Right lung (tissue), 5 donors: ENCODE results near the gene GOLGA1. TPM values are rescaled to one million over a fixed set of nuclear protein-coding genes. Genes with fewer than 3 reads are reported as not detected.
A peak's percentile ranks its signal among the peaks of the same experiment; 100 is the strongest.
"Not testable (repeated sequence)": the region's sequence is repeated elsewhere in the genome, so short reads cannot be mapped to it uniquely, and the experiment has no call there.

ENCODE experiments used
- DNase-seq, 2 donors: peaks; one replicate each; pipeline ENCODE4 v3.0.0-alpha.2; 2013
- polyA plus RNA-seq, 5 donors: library from polyadenylated mRNA; unstranded; fragments of 120-200 nt; gene quantifications; one replicate each; pipeline versions ENCODE4 v1.2.1 to v1.2.3, GENCODE V29; 2013; ENCODE audit warnings: inconsistent platforms in 1 of 5, low replicate concordance in 1 of 5; ENCODE audit not compliant: insufficient read length in 5 of 5, insufficient read depth in 1 of 5

Gene GOLGA1
- polyA plus RNA-seq, 5 donors: 14.1 to 18.9 (median 16.0) TPM

- DNase-seq: no peak
Observed at GRCh38 chr9:124860582-124861341, 80.1 kb downstream of the GOLGA1 start.

- no peak for DNase-seq
Observed at GRCh38 chr9:124859803-124860581, 80.9 kb downstream of the GOLGA1 start.

GRCh38 chr9:124858330-124859046 lies 82.4 kb downstream of the GOLGA1 start:
- no peak for DNase-seq

GRCh38 chr9:124857533-124858162 lies 83.2 kb downstream of the GOLGA1 start:
- DNase-seq: no peak

GRCh38 chr9:124855944-124856765 lies 84.7 kb downstream of the GOLGA1 start:
- DNase-seq: no peak

- DNase-seq: no peak
Observed at GRCh38 chr9:124855566-124855943, 85.3 kb downstream of the GOLGA1 start.

- DNase-seq: no peak
Observed at GRCh38 chr9:124854822-124855221, 86.1 kb downstream of the GOLGA1 start.

GRCh38 chr9:124854161-124854560 lies 86.7 kb downstream of the GOLGA1 start:
- DNase-seq: no peak

GRCh38 chr9:124853605-124854143 lies 87.2 kb downstream of the GOLGA1 start:
- DNase-seq: no peak

GRCh38 chr9:124852829-124853531 lies 87.9 kb downstream of the GOLGA1 start, which contains the start of gene WDR38:
TSS of gene WDR38 (plus strand) at chr9:124853460. CDS start at chr9:124853532, 72 bp downstream.
- DNase-seq: peak; percentile 72 to 75

GRCh38 chr9:124852121-124852828 lies 88.6 kb downstream of the GOLGA1 start:
- DNase-seq: no peak

- DNase-seq: peak in 1 of 2 donors; percentile 24
Observed at GRCh38 chr9:124849801-124850200, 91.1 kb downstream of the GOLGA1 start.

- no peak for DNase-seq
Observed at GRCh38 chr9:124846969-124847368, 93.9 kb downstream of the GOLGA1 start.

GRCh38 chr9:124846467-124846866 lies 94.4 kb downstream of the GOLGA1 start:
- not testable (repeated sequence) for DNase-seq

GRCh38 chr9:124844291-124844690 lies 96.6 kb downstream of the GOLGA1 start:
- DNase-seq: no peak

GRCh38 chr9:124843456-124844034 lies 97.3 kb downstream of the GOLGA1 start:
- DNase-seq: no peak

GRCh38 chr9:124841075-124841821 lies 99.6 kb downstream of the GOLGA1 start:
- no peak for DNase-seq

- no peak for DNase-seq
Observed at GRCh38 chr9:124840300-124840833, 100.5 kb downstream of the GOLGA1 start.
